Smooth muscle cell (in vitro differentiated cells): ENCODE data around the gene RPA1. TPM values are rescaled to one million over a fixed set of nuclear protein-coding genes. Genes with fewer than 3 reads are reported as not detected.

Source experiments
- DNase-seq: peaks from one replicate; lab custom pipeline; 2025; ENCODE audit not compliant: unreplicated experiment; lab: John Stamatoyannopoulos, UW
- H2AFZ ChIP-seq: fragments of 200-600 bp; sonication (generic); 2 replicates; pipeline ENCODE4 v1.6.0; 2016; ENCODE audit warnings: antibody characterized with exemption, low read depth, mild to moderate bottlenecking
- H3F3A ChIP-seq: fragments of 200-600 bp; sonication (generic); 2 replicates; pipeline ENCODE4 v1.6.0; 2017; ENCODE audit warnings: antibody characterized with exemption, low read depth
- H3K27ac ChIP-seq: fragments of 200-600 bp; sonication (generic); 2 replicates; pipeline ENCODE4 v1.5.1; 2016; ENCODE audit warnings: low read depth, mild to moderate bottlenecking
- H3K27me3 ChIP-seq: fragments of 200-600 bp; sonication (generic); 2 replicates; pipeline ENCODE4 v1.6.1; 2016; ENCODE audit warnings: low read depth, mild to moderate bottlenecking
- H3K36me3 ChIP-seq: fragments of 200-600 bp; sonication (generic); 2 replicates; pipeline ENCODE4 v1.5.1; 2016; ENCODE audit warnings: low read depth
- H3K4me1 ChIP-seq: fragments of 200-600 bp; sonication (generic); 2 replicates; pipeline ENCODE4 v1.5.1; 2016; ENCODE audit warnings: low read depth
- H3K4me2 ChIP-seq: fragments of 200-600 bp; sonication (generic); 2 replicates; pipeline ENCODE4 v1.6.0; 2016; ENCODE audit warnings: mild to moderate bottlenecking
- H3K4me3 ChIP-seq: fragments of 200-600 bp; sonication (generic); 2 replicates; pipeline ENCODE4 v1.5.1; 2016; ENCODE audit warnings: mild to moderate bottlenecking
- H3K79me2 ChIP-seq: fragments of 200-600 bp; sonication (generic); 2 replicates; pipeline ENCODE4 v1.6.0; 2016; ENCODE audit warnings: low read depth, mild to moderate bottlenecking
- H3K9ac ChIP-seq: fragments of 200-600 bp; sonication (generic); 2 replicates; pipeline ENCODE4 v1.6.0; 2016; ENCODE audit warnings: low read depth
- H3K9me3 ChIP-seq: fragments of 200-600 bp; sonication (generic); replicated peaks from 2 replicates; pipeline ENCODE4 v1.5.1; 2016; ENCODE audit warnings: low read depth
- H4K20me1 ChIP-seq: fragments of 200-600 bp; sonication (generic); 2 replicates; pipeline ENCODE4 v1.6.0; 2016; ENCODE audit warnings: low read depth
- WGBS: methylation state at CpG from one replicate; pipeline ENCODE4 v1.1.7; 2016; ENCODE audit warnings: low lambda C conversion rate; 5-methylcytosine and 5-hydroxymethylcytosine counted together
- polyA plus RNA-seq: library from polyadenylated mRNA; unstranded; fragments of >200 nt; fragmentation: Nextera tagmentation; extraction: Ambion mirVana; gene quantifications from 2 replicates; pipeline ENCODE4 v1.2.1, GENCODE V29; 2016
- total RNA-seq: library from RNA; depleted of rRNA; stranded (reverse); fragments of >200 nt; gene quantifications from 2 replicates; pipeline ENCODE4 v1.2.3, GENCODE V29; 2014
- TF ChIP-seq, protein P1 (sequence below): fragments of 200-600 bp; sonication (generic); IDR thresholded peaks from 2 replicates; pipeline ENCODE4 v1.5.1; 2017; ENCODE audit warnings: borderline replicate concordance, mild to moderate bottlenecking, antibody characterized with exemption; ENCODE audit not compliant: insufficient read depth, poor library complexity, severe bottlenecking

Gene RPA1
- total and polyA plus RNA-seq, 2 experiments from 2014 or later: 29.6 to 46.3 TPM

- H3K36me3 ChIP-seq: no peaks in the 10 kb centered on the region
- no peak overlapping the region for H3K9ac ChIP-seq
- no peak for DNase-seq
- TF ChIP-seq, protein P1, sequence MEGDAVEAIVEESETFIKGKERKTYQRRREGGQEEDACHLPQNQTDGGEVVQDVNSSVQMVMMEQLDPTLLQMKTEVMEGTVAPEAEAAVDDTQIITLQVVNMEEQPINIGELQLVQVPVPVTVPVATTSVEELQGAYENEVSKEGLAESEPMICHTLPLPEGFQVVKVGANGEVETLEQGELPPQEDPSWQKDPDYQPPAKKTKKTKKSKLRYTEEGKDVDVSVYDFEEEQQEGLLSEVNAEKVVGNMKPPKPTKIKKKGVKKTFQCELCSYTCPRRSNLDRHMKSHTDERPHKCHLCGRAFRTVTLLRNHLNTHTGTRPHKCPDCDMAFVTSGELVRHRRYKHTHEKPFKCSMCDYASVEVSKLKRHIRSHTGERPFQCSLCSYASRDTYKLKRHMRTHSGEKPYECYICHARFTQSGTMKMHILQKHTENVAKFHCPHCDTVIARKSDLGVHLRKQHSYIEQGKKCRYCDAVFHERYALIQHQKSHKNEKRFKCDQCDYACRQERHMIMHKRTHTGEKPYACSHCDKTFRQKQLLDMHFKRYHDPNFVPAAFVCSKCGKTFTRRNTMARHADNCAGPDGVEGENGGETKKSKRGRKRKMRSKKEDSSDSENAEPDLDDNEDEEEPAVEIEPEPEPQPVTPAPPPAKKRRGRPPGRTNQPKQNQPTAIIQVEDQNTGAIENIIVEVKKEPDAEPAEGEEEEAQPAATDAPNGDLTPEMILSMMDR: no peak
- WGBS: 96% methylated on average over 11 of the region's 11 CpGs
- H4K20me1 ChIP-seq: no peaks in the 10 kb centered on the region
- no peaks in the 10 kb centered on the region for H3K27me3 ChIP-seq
- peaks cover 12% of the 10 kb centered on the region for H3K4me1 ChIP-seq
- H2AFZ ChIP-seq: no peak overlapping the region
- H3K4me2 ChIP-seq: no peak overlapping the region
- no peak overlapping the region for H3K4me3 ChIP-seq
- no peaks in the 10 kb centered on the region for H3K9me3 ChIP-seq
- no peak overlapping the region for H3K27ac ChIP-seq
- H3K79me2 ChIP-seq: no peaks in the 10 kb centered on the region
- no peaks in the 10 kb centered on the region for H3F3A ChIP-seq
Observed at GRCh38 chr17:1943436-1943831, 113.6 kb downstream of the RPA1 start.

GRCh38 chr17:1945621-1946020, 115.8 kb downstream of the RPA1 start:
- Histone ChIP-seq H2AFZ (no peak overlapping the region), H3F3A (no peaks in the 10 kb centered on the region), H4K20me1 (no peaks in the 10 kb centered on the region), H3K9ac (no peak overlapping the region), H3K79me2 (no peaks in the 10 kb centered on the region), H3K4me3 (no peak overlapping the region), H3K27me3 (no peaks in the 10 kb centered on the region), H3K4me1 (peaks cover 12% of the 10 kb centered on the region), H3K27ac (no peak overlapping the region), H3K9me3 (no peaks in the 10 kb centered on the region), H3K36me3 (no peaks in the 10 kb centered on the region), H3K4me2 (no peak overlapping the region)
- WGBS: 94% methylated on average over 12 of the region's 12 CpGs
- TF ChIP-seq, protein P1: no peak
- no peak for DNase-seq

DNA sequence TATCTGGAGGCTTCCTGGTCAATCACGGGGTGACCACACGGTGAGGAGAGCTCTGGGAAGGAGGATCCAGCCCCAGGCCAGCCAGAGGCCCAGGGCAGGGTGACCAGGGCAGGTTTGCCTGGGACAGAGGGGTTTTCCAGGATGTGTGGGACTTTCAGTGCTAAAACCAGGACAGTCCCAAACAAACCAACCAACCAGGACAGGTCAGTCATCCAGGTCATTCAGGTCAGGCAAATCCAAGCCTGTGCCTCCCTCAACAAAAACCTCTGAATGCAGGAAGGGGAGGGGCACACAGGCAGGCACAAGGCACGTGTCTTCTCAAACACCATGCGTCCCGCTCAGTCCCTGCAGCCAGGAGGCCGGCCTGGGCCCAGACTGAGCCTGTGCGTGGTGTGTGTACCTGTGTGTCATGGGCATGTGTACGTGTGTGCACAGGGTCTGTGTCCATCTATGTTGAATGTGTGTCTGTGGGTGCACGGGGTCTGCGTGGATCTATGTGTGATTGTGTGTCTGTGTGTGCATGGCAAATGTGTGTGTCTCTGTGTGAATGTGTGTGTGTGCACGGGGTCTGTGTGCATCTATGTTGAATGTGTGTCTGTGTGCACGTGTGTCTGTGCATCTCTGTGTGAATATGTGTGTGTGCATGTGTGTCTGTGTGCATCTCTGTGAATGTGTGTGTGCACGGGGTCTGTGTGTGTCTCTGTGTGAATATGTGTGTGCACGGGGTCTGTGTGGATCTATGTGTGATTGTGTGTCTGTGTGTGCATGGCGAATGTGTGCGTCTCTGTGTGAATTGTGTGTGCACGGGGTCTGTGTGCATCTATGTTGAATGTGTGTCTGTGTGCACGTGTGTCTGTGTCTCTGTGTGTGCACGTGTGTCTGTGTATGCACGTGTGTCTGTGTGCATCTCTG, 116.5 kb downstream of the RPA1 start:
- H3K36me3 ChIP-seq: no peaks in the 10 kb centered on the region
- no peaks in the 10 kb centered on the region for H3K79me2 ChIP-seq
- H3K27ac ChIP-seq: no peak overlapping the region
- TF ChIP-seq, protein P1: no peak
- H3K9ac ChIP-seq: no peak overlapping the region
- H3K9me3 ChIP-seq: no peaks in the 10 kb centered on the region
- no peaks in the 10 kb centered on the region for H4K20me1 ChIP-seq
- no peak overlapping the region for H3K4me2 ChIP-seq
- peaks cover 12% of the 10 kb centered on the region for H3K4me1 ChIP-seq
- no peaks in the 10 kb centered on the region for H3F3A ChIP-seq
- H2AFZ ChIP-seq: no peak overlapping the region
- H3K4me3 ChIP-seq: no peak overlapping the region
- no peak for DNase-seq
- H3K27me3 ChIP-seq: no peaks in the 10 kb centered on the region
- 90% methylated on average over 20 of the region's 20 CpGs for WGBS
